ENCODE results near the gene CBLC.

The CBLC gene

GRCh38 chr19:44817725-44818465 is 40.2 kb downstream of the CBLC start:
- H3K79me2 ChIP-seq (ENCODE audit: insufficient read depth, low read length) = no peaks in the 10 kb centered on the region
- TF ChIP-seq EZH2phosphoT487 (conservative IDR thresholded peaks at IDR 0.05; ENCODE audit: low read length) (no peak), CTCF (IDR thresholded peaks at IDR 0.05; ENCODE audit: insufficient read depth, low read length, poor library complexity, severe bottlenecking) (no peak)
- H3K9me3 ChIP-seq (ENCODE audit: insufficient read depth, low read length) = no peaks in the 10 kb centered on the region
- no peak overlapping the region for H2AFZ ChIP-seq (ENCODE audit: low read depth, low read length, severe bottlenecking)
- no peak overlapping the region for H3K4me3 ChIP-seq (ENCODE audit: insufficient read depth, low read length, poor library complexity, severe bottlenecking)
- H3K9ac ChIP-seq (ENCODE audit: low read length) = no peak overlapping the region
- no peaks in the 10 kb centered on the region for H3K27me3 ChIP-seq (ENCODE audit: low read length)
- H3K9me2 ChIP-seq (replicated peaks; ENCODE audit: insufficient read depth, low read length) = no peaks in the 10 kb centered on the region
- no peaks in the 10 kb centered on the region for H3F3A ChIP-seq (ENCODE audit: insufficient read depth)
- H4K20me1 ChIP-seq (ENCODE audit: low read depth, low read length) = no peaks in the 10 kb centered on the region
- no peak overlapping the region for H3K4me2 ChIP-seq (ENCODE audit: low read depth, low read length, poor library complexity, severe bottlenecking)
- no peak overlapping the region for H3K27ac ChIP-seq (ENCODE audit: low read depth, low read length)
- no peaks in the 10 kb centered on the region for H3K36me3 ChIP-seq (ENCODE audit: low read length)

- H3K9ac ChIP-seq (ENCODE audit: low read length) = no peak overlapping the region
- TF ChIP-seq EZH2phosphoT487 (conservative IDR thresholded peaks at IDR 0.05; ENCODE audit: low read length) (no peak), CTCF (IDR thresholded peaks at IDR 0.05; ENCODE audit: insufficient read depth, low read length, poor library complexity, severe bottlenecking) (no peak)
- no peaks in the 10 kb centered on the region for H3K36me3 ChIP-seq (ENCODE audit: low read length)
- no peaks in the 10 kb centered on the region for H3K9me3 ChIP-seq (ENCODE audit: insufficient read depth, low read length)
- no peaks in the 10 kb centered on the region for H3K9me2 ChIP-seq (replicated peaks; ENCODE audit: insufficient read depth, low read length)
- H4K20me1 ChIP-seq (ENCODE audit: low read depth, low read length) = no peaks in the 10 kb centered on the region
- H3K79me2 ChIP-seq (ENCODE audit: insufficient read depth, low read length) = no peaks in the 10 kb centered on the region
- no peak overlapping the region for H3K4me2 ChIP-seq (ENCODE audit: low read depth, low read length, poor library complexity, severe bottlenecking)
- no peak overlapping the region for H2AFZ ChIP-seq (ENCODE audit: low read depth, low read length, severe bottlenecking)
- H3F3A ChIP-seq (ENCODE audit: insufficient read depth) = no peaks in the 10 kb centered on the region
- no peak overlapping the region for H3K27ac ChIP-seq (ENCODE audit: low read depth, low read length)
- no peaks in the 10 kb centered on the region for H3K27me3 ChIP-seq (ENCODE audit: low read length)
- H3K4me3 ChIP-seq (ENCODE audit: insufficient read depth, low read length, poor library complexity, severe bottlenecking) = no peak overlapping the region
Measured at GRCh38 chr19:44818466-44819031, 40.9 kb downstream of the CBLC start.

GRCh38 chr19:44819246-44819832 is 41.6 kb downstream of the CBLC start:
- Histone ChIP-seq H3K9ac (ENCODE audit: low read length) (no peak overlapping the region), H3K9me3 (ENCODE audit: insufficient read depth, low read length) (no peaks in the 10 kb centered on the region), H4K20me1 (ENCODE audit: low read depth, low read length) (no peaks in the 10 kb centered on the region), H3K79me2 (ENCODE audit: insufficient read depth, low read length) (no peaks in the 10 kb centered on the region), H3K4me3 (ENCODE audit: insufficient read depth, low read length, poor library complexity, severe bottlenecking) (no peak overlapping the region), H3K27ac (ENCODE audit: low read depth, low read length) (no peak overlapping the region), H3K36me3 (ENCODE audit: low read length) (no peaks in the 10 kb centered on the region), H2AFZ (ENCODE audit: low read depth, low read length, severe bottlenecking) (no peak overlapping the region), H3K27me3 (ENCODE audit: low read length) (no peaks in the 10 kb centered on the region), H3F3A (ENCODE audit: insufficient read depth) (no peaks in the 10 kb centered on the region), H3K4me2 (ENCODE audit: low read depth, low read length, poor library complexity, severe bottlenecking) (no peak overlapping the region), H3K9me2 (replicated peaks; ENCODE audit: insufficient read depth, low read length) (no peaks in the 10 kb centered on the region)
- TF ChIP-seq CTCF (IDR thresholded peaks at IDR 0.05; ENCODE audit: insufficient read depth, low read length, poor library complexity, severe bottlenecking) (no peak), EZH2phosphoT487 (conservative IDR thresholded peaks at IDR 0.05; ENCODE audit: low read length) (no peak)

Data from SU-DHL-6 (cell line).